HG03571 (cell line): ENCODE measurements around the gene DHCR7.

Experiments
- ATAC-seq: cut with Tn5 transposase; IDR thresholded peaks from one replicate; pipeline ENCODE4 v1.9.1; 2021; ENCODE audit not compliant: unreplicated experiment

DHCR7 gene

DNA sequence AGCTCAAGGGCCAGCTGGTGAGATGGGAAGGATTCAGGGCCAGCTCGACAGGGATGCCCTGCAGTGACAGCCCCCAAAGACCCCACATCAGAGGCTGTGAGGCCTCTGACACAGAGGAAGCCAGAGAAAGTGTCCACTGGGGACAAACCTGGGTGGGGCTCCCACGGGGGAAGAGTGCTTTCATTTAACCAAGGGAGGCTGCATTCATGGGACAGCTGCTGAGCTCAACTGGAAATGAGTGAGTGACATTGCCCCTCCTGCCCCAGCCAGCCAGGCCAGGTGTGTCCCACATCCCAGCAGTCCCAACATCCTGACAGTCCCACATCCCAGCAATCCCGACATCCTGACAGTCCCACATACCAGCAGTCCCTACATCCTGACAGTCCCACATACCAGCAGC lies 61.0 kb downstream of the DHCR7 start:
- no peak for ATAC-seq

DNA sequence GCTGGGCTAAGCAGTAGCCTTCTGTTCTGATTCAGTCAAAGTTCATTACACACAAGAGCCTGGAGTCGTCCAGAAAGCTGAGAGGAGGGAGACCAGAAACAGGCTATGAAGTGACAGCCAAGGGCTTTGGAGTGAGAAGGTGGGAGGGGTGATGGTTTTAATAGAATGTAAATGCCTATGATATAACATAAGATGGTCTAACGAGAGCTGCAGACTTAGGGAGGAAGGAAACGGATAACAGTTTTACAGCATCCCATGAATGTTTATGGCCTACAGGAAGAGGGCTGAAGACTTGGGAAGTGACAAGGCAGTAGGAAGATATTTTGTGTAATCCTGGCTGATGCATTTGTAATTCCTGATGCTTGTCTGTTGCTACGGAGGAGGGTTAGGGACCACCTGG lies 62.0 kb downstream of the DHCR7 start:
- no peak for ATAC-seq

DNA sequence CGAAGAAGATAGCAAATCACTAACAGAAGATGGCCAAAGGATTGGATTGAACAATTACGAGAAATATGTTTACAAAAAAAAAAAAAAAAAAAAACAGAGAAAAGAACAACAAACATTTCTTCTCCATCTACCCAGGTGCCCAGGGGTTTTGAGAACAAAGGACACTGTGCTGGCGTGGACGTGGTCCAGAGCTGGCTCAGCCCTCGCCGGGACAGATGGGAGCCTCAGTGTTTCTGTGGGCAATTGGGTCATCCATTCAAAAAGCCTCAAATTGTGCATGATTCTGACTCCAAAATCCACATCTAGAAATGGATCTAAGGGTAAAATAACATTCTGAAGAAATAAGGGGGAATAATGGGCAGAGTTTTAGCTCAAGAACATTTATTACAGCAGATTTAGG lies 63.1 kb downstream of the DHCR7 start:
- no peak for ATAC-seq

DNA sequence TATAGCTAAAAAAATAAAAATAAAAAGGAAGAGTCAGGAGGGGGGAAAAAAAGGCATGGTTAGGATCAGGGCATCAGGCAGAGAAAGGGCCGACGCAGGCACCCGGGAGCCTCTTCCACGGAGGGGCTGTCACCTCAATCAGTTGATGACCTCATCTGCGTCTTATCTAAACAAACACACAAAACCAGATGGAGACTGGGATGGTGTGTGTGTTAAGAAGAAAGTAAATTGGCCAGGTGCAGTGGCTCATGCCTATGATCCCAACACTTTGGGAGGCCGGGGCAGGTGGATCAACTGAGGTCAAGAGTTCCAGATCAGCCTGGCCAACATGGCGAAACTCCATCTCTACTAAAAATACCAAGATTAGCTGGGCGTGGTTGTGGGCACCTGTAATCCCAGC lies 63.6 kb downstream of the DHCR7 start:
- no peak for ATAC-seq
